ENCODE results near the gene VIPR2.

GRCh38 chr7:159084069-159084801 is 60.4 kb downstream of the VIPR2 start:
- TF ChIP-seq CTCF (IDR thresholded peaks at IDR 0.05) (no peak), POLR2A (IDR thresholded peaks at IDR 0.05) (no peak)
